Breast epithelium (tissue), 4 donors: Measurements from ENCODE around the gene GAK. TPM values are rescaled to one million over a fixed set of nuclear protein-coding genes. Genes with fewer than 3 reads are reported as not detected.

Experiments
- DNase-seq, 2 donors: peaks; one replicate each; pipeline ENCODE4 v3.0.0-alpha.2; 2019; ENCODE audit warnings: low spot score in 2 of 2
- H3K27ac ChIP-seq, 2 donors: fragments of 200-600 bp; sonication (generic) in 1 of 2; one replicate each; pipeline ENCODE4 v1.5.1; 2016 to 2019; ENCODE audit warnings: mild to moderate bottlenecking in 1 of 2
- H3K27me3 ChIP-seq, 2 donors: fragments of 200-600 bp; sonication (generic) in 1 of 2; one replicate each; pipeline versions ENCODE4 v1.5.1 to v1.6.0; 2017 to 2019; ENCODE audit warnings: control low read depth in 1 of 2, mild to moderate bottlenecking in 1 of 2
- H3K36me3 ChIP-seq: fragments of 200-600 bp; one replicate; pipeline ENCODE4 v1.5.1; 2019
- H3K4me1 ChIP-seq, 2 donors: fragments of 200-600 bp; sonication (generic); one replicate each; pipeline ENCODE4 v1.5.1; 2016 to 2019; ENCODE audit warnings: control low read depth in 1 of 2
- H3K4me3 ChIP-seq, 3 donors: fragments of 200-600 bp; sonication (generic); 1 replicate in 2 of 3; 2 replicates in 1 of 3; pipeline ENCODE4 v1.5.1; 2016 to 2019; ENCODE audit warnings: mild to moderate bottlenecking in 3 of 3, moderate library complexity in 2 of 3
- H3K9me3 ChIP-seq, 2 donors: fragments of 200-600 bp; sonication (generic) in 1 of 2; one replicate each; pipeline ENCODE4 v1.5.1; 2016 to 2019; ENCODE audit warnings: control low read depth in 1 of 2
- CTCF ChIP-seq, 3 donors: fragments of 450-650 bp; IDR thresholded peaks; one replicate each; pipeline ENCODE4 v1.5.1; 2016 to 2017; ENCODE audit warnings: antibody characterized with exemption in 3 of 3, mild to moderate bottlenecking in 3 of 3, moderate library complexity in 3 of 3
- POLR2A ChIP-seq: fragments of 450-650 bp; IDR thresholded peaks from one replicate; pipeline ENCODE4 v1.6.1; 2016; ENCODE audit warnings: antibody characterized with exemption, mild to moderate bottlenecking, moderate library complexity
- POLR2AphosphoS5 ChIP-seq, 3 donors: sonication (generic); formaldehyde crosslinking; IDR thresholded peaks; one replicate each; pipeline ENCODE4 v1.6.1; 2017; ENCODE audit warnings: antibody characterized with exemption in 3 of 3
- intact Hi-C: fragments of 100-400 bp; cut with DNase I; formaldehyde crosslinking; loops from one replicate; pipeline ENCODE4 v1.15.1; 2023; ENCODE audit warnings: low total_unique reads
- total RNA-seq, 3 donors: library from RNA; depleted of rRNA; stranded (reverse); fragments of >200 nt; gene quantifications; one replicate each; pipeline ENCODE4 v1.1.0, GENCODE V29; 2016

Gene GAK
- total RNA-seq, 3 donors from 2014 or later, result 76.2 to 95.7 (median 81.9) TPM

- Histone ChIP-seq H3K27me3 (peaks cover 5 to 36% of the 10 kb centered on the region in 2 donors), H3K36me3 (no peaks in the 10 kb centered on the region), H3K4me1 (peaks cover 4 to 5% of the 10 kb centered on the region in 2 donors), H3K27ac (no peak overlapping the region), H3K4me3 (no peak overlapping the region), H3K9me3 (peaks cover 15 to 28% of the 10 kb centered on the region in 2 donors)
- intact Hi-C loops, result no loop called here
- TF ChIP-seq POLR2AphosphoS5 (IDR thresholded peaks at IDR 0.05) (no peak), CTCF (IDR thresholded peaks at IDR 0.05) (no peak), POLR2A (no peak)
- DNase-seq, result no peak
Observed at GRCh38 chr4:831483-831805, 100.7 kb downstream of the GAK start.

GRCh38 chr4:830601-831482 is 101.3 kb downstream of the GAK start:
- Histone ChIP-seq H3K9me3 (peaks cover 11 to 22% of the 10 kb centered on the region in 2 donors), H3K27me3 (peaks cover 6 to 37% of the 10 kb centered on the region in 2 donors), H3K4me3 (no peak overlapping the region), H3K27ac (no peak overlapping the region), H3K36me3 (no peaks in the 10 kb centered on the region), H3K4me1 (peaks cover 4 to 6% of the 10 kb centered on the region in 2 donors)
- intact Hi-C loops, result no loop called here
- no peak for DNase-seq
- TF ChIP-seq POLR2A (no peak), POLR2AphosphoS5 (IDR thresholded peaks at IDR 0.05) (no peak), CTCF (IDR thresholded peaks at IDR 0.05) (no peak)

GRCh38 chr4:829761-830600 is 102.1 kb downstream of the GAK start:
- peaks cover 11 to 19% of the 10 kb centered on the region in 2 donors for H3K9me3 ChIP-seq
- H3K4me1 ChIP-seq, result peaks cover 4 to 12% of the 10 kb centered on the region in 2 donors
- H3K4me3 ChIP-seq, result no peak overlapping the region
- no peaks in the 10 kb centered on the region for H3K36me3 ChIP-seq
- H3K27ac ChIP-seq, result no peak overlapping the region
- H3K27me3 ChIP-seq, result peaks cover 11 to 44% of the 10 kb centered on the region in 2 donors
- DNase-seq, result no peak
- intact Hi-C loops, result no loop called here
- no peak for TF ChIP-seq CTCF (IDR thresholded peaks at IDR 0.05)
- TF ChIP-seq POLR2A, result no peak

- H3K27ac ChIP-seq, result no peak overlapping the region
- peaks cover 11 to 19% of the 10 kb centered on the region in 2 donors for H3K9me3 ChIP-seq
- H3K36me3 ChIP-seq, result no peaks in the 10 kb centered on the region
- H3K4me1 ChIP-seq, result peaks cover 4 to 12% of the 10 kb centered on the region in 2 donors
- no peak for DNase-seq
- intact Hi-C loops, result no loop called here
- no peak overlapping the region for H3K4me3 ChIP-seq
- TF ChIP-seq CTCF (IDR thresholded peaks at IDR 0.05) (no peak), POLR2A (no peak), POLR2AphosphoS5 (IDR thresholded peaks at IDR 0.05) (no peak)
- H3K27me3 ChIP-seq, result peaks cover 16 to 51% of the 10 kb centered on the region in 2 donors
Observed at GRCh38 chr4:829291-829690, 102.8 kb downstream of the GAK start.
